ENCODE measurements around the gene JTB.
A peak's percentile ranks its signal among the peaks of the same experiment; 100 is the strongest.

JTB gene

GRCh38 chr1:153978274-153978909, 918 bp upstream of the JTB start:
- DNase-seq (ENCODE audit: low read depth): no peak

GRCh38 chr1:153976819-153977249, 640 bp downstream of the JTB start:
- no peak for DNase-seq (ENCODE audit: low read depth)

DNA sequence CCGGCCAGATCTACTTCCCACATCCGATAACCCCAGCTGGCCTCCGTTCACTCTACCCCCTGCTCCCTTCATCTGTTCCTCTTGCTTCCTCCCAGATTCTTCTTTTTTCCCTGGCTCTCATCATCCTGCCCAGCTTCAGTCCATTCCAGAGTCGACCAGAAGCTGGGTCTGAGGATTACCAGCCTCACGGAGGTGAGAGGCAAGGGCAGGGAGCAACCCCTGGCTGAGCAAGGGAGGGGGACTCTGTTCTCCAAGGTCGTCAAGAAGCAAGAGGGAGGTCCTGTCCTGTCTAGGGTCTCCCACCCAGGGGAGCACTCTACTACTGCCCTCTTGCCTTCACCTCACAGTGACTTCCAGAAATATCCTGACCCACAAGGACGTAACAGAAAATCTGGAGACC, 3.9 kb downstream of the JTB start:
- no peak for DNase-seq (ENCODE audit: low read depth)

- no peak for DNase-seq (ENCODE audit: low read depth)
These were observed 4.4 kb downstream of the JTB start for GRCh38 chr1:153973071-153973470.

DNA sequence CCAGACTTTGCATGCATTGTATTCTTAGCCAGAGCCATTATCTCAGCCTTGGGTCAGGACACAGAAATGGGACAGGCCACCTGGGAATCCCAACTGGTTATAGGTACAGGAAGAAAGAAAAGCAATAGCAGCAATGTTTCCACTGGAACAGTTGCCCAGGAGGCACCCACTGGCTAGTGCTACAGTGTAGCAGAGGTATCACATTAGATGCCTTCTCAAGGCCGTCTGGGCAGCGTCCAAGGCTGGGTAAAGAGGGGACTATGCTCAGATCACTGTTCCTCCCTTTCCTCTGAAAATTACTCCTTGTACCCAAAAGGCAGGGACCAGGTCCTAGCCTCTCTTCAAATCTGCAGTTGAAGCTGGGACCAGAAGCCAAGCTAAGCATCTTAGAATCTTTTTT, 7.1 kb downstream of the JTB start:
- DNase-seq (ENCODE audit: low read depth): no peak

GRCh38 chr1:153968972-153969371, 8.5 kb downstream of the JTB start:
- no peak for DNase-seq (ENCODE audit: low read depth)

DNA sequence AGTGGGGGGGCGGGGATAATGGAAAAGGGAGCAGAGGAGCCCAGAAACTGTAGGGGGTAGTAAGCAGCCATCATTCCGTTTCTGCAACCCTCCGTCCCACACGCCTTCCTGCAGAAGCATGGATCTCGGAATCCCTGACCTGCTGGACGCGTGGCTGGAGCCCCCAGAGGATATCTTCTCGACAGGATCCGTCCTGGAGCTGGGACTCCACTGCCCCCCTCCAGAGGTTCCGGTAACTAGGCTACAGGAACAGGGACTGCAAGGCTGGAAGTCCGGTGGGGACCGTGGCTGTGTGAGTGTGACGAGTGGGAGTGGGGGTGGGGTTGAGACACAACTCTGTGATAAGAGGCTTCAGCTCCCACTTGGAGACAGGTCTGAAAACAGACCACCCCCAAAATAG, 9.1 kb downstream of the JTB start:
- no peak for DNase-seq (ENCODE audit: low read depth)

DNA sequence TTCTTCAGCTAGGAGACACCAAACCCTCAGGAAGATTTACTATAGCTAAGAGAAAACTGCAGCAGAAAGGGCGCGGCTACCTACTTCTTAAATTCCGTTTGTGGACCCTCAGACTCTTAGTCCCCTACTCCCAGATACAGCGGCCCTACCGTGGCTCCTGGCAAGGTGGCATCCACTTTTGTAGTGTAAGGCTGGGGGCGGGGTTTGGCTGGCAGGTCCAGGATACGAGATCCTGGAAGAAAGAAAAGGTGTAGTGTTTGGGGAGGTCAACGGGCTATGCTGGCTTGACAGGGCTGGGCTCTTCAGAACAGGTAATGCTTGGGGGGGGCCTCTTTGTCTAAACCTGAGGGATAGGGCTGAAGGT, 9.5 kb downstream of the JTB start:
- no peak for DNase-seq (ENCODE audit: low read depth)

DNA sequence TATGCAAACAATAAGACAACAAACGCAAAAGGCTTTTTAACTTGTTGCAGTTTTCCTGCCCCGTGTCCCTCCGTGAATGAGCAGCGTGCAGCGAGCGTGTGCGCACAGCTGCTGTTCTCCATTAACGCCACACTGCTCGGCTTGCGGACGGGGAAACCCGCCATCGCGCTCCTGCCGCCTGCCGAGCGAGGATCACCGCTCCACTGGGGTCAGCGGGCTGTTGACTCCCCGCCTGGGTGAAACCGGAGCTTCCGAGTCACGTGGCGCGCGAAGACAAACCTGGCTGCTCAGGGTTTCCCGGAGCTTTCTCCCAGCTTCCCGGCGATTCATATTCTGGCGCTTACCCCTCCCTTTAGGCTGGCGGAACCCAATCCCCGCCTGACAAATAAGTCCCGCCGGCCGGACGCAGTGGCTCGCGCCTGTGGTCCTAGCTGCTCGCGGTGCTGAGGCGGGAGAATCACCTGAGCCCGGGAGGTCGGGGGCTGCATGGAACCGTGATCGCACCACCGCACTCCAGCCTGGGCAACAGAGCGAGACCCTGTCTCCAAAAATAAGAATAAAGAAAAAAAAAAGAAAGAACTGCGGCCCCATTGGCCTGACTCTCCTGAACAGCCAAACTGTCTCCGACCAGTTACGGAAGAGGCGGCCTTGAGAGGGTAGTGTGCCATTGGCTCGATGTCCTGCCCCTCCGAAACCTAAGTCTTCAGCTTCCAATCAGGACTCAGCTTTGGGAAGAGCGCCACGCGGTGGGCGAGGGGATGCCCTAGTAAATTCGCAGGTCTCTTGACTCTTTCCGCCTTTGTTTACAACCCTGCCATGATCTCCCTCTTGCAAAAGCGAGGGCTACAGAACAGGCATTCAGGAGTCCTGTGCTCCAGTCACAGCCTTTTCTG, 10.1 kb downstream of the JTB start, which contains the start of gene CREB3L4:
CREB3L4 (plus strand) TSS at position 796 of the 893 bp plus-strand sequence. CDS start 624 bp downstream, outside the sequence.
- DNase-seq (ENCODE audit: low read depth): peak; percentile 89

GRCh38 chr1:153963850-153964331, 13.6 kb downstream of the JTB start:
- no peak for DNase-seq (ENCODE audit: low read depth)

GRCh38 chr1:153963030-153963849, 14.2 kb downstream of the JTB start, which contains the start of gene SLC39A1:
SLC39A1 (minus strand) TSS chr1:153963537; CDS start chr1:153962715, 822 bp downstream.
- peak; percentile 92 for DNase-seq (ENCODE audit: low read depth)

DNA sequence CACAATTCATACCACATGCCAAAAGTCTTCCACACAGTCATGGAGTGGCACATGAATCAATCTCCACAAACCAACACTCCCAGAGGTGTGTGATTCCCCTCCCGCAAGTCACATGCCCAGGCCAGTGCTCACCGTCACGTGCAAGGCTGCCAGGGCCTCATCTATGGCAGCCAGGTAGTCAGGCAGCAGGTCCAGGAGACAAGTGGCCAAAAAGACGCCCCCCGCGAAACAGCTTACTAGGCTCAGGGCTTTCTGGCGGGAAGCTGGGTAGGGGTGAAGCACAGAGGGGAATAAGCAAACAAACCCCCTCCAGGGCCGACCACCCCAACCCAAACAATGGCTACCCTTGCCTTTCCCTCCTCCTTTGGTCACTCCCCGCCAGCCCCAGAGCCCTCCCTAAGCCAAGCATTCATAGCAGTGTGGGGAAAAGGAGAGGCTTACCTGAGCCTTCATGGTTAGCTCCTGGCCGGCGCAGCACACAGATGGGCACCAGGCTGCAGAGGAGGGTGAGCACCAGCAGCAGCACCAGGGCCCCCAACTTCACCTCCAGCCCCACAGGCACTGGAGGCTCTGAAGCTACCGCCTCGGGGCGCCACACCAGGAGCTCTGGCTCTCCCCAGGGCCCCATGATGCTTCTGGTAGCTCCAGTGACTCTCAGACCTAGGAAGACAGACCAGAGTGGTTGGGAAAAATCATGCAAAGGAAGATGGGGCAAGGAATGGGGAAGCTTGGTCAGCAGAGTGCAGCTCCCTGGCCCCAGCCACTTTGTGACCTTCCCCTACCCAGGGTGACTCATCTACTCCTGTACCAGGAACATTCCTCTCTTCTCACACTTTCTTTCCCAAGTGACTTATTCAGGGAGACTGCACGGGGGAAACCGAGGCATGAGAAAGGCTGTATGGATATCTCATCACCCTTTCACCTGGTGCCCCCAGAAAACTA, 15.1 kb downstream of the JTB start:
- DNase-seq (ENCODE audit: low read depth): no peak

- DNase-seq (ENCODE audit: low read depth): no peak
These were observed 16.1 kb downstream of the JTB start for GRCh38 chr1:153961421-153961820.

DNA sequence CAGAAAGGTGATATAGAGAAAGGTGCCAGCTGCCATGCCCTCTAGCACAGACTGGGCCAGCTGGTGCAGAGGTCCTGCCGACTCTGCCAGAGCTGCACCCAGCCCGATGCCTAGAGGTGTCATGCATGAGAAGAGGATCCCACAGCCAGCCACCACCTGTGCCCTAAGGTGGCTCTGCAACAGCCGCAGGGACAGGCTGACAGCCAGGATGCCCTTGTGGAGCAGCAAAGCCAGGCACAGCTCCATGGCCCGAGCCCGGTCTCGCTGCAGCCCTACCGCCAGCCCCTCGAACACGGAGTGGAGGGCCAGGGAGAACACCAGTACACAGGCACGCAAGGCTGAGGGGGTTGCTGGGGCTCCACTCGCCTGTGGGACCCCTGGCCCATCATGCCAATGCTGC, 17.3 kb downstream of the JTB start:
- no peak for DNase-seq (ENCODE audit: low read depth)

- DNase-seq (ENCODE audit: low read depth): no peak
These were observed 18.0 kb downstream of the JTB start for GRCh38 chr1:153959454-153959853.

GRCh38 chr1:153958961-153959260, 18.6 kb downstream of the JTB start:
- DNase-seq (ENCODE audit: low read depth): no peak

- peak; percentile 96 for DNase-seq (ENCODE audit: low read depth)
These were observed 19.1 kb downstream of the JTB start, which contains the start of gene CRTC2 for GRCh38 chr1:153958111-153958960. CRTC2 (minus strand) TSS chr1:153958612; CDS start chr1:153958497, 115 bp downstream.

DNA sequence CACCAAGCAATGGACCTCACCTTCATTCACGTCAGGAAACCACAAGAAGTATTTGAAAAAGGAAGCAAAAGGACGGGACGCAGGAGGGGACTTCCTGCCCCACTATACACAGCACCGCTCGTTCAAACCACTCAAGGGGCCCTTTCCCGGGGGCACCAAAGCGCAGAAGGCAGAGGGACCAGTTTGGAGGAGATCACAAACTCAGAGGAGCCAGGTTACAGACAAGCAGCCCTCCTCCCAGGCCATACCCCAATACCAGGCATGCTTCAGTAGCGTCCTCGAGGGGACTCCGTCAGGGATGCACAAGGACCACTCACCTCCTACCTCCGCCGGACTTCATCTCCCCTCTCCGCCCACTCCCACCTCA, 19.7 kb downstream of the JTB start:
- DNase-seq (ENCODE audit: low read depth): no peak

GRCh38 chr1:153956997-153957715, 20.3 kb downstream of the JTB start:
- DNase-seq (ENCODE audit: low read depth): no peak

- no peak for DNase-seq (ENCODE audit: low read depth)
These were observed 22.6 kb downstream of the JTB start for GRCh38 chr1:153954826-153955225.

Data from GM04504 (cell line).